Measurements from ENCODE around the gene AFTPH. TPM values are rescaled to one million over a fixed set of nuclear protein-coding genes. Genes with fewer than 3 reads are reported as not detected.

The AFTPH gene
- total and polyA plus RNA-seq, 9 of the 15 experiments (the other 6 are each of a cell fraction or from before 2014, with no cell fraction given) = 8.0 to 26.2 (median 13.8) TPM

DNA sequence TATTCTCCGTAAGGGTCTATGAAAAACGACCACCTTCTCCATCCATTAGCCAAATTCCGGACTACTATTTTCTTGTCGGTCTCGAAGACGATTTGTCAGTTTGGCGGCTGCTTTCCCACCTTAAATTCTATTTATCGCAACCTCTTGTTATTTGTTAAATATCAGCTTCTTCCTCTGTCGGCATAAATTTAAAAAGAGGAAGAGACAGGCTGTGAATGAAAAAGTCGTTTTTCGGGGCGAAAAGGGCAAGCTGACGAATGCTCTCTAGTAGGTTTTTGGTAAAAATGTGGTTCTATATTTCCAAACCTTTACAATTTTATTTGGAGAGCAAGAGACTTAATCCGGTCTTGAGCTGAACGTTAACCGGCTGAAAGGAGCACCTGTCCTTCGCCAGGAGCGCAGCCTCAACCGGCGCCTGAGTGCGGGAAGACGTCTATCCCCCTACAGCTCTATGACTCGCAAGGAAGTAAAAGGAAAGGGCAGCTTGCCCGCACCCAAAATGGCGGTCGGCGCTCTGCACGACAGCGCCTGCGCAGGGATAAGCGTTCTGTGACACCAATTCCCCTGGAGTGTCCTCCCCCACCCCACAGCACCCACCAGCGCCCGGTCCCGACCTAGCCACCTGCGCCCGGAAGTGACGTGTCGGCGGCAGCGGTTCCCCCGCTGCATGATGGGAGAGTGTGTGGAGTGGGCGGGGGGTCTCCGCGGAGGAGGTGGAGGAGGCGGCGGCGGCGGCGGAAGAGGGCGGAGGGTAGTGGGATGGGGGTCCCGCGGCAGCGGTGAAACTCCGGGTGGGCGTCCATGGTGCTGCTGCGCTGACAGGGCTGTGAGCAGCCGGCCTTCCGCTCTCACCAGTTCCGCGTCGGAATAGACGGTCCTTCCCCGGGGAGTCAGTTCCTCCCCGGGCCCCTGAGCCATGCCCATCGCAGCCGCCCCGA is at the start of gene AFTPH (continued):
- no peak for TF ChIP-seq FOXJ2 (tag; IDR thresholded peaks at IDR 0.05)
- TF ChIP-seq RBM14 (IDR thresholded peaks at IDR 0.05; ENCODE audit: borderline replicate concordance, insufficient read depth, low read depth, low read length) = no peak
- no peak for TF ChIP-seq MCM5 (IDR thresholded peaks at IDR 0.05; ENCODE audit: low read depth)
- peak; percentile 32; the same call in 1 of the 2 replicates for TF ChIP-seq TOE1 (IDR thresholded peaks at IDR 0.05; ENCODE audit: borderline replicate concordance)
- no peak for TF ChIP-seq TOE1 (CRISPR knock-in tag; IDR thresholded peaks at IDR 0.05; ENCODE audit: borderline replicate concordance, low read depth)
- TF ChIP-seq, protein P1, sequence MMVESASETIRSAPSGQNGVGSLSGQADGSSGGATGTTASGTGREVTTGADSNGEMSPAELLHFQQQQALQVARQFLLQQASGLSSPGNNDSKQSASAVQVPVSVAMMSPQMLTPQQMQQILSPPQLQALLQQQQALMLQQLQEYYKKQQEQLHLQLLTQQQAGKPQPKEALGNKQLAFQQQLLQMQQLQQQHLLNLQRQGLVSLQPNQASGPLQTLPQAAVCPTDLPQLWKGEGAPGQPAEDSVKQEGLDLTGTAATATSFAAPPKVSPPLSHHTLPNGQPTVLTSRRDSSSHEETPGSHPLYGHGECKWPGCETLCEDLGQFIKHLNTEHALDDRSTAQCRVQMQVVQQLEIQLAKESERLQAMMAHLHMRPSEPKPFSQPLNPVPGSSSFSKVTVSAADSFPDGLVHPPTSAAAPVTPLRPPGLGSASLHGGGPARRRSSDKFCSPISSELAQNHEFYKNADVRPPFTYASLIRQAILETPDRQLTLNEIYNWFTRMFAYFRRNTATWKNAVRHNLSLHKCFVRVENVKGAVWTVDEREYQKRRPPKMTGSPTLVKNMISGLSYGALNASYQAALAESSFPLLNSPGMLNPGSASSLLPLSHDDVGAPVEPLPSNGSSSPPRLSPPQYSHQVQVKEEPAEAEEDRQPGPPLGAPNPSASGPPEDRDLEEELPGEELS (CRISPR knock-in tag; IDR thresholded peaks at IDR 0.05; ENCODE audit: borderline replicate concordance) = peak; percentile 11; the same call in 1 of the 2 replicates
- TF ChIP-seq ZKSCAN8 (CRISPR knock-in tag; IDR thresholded peaks at IDR 0.05) = no peak
- TF ChIP-seq ZNF766 (CRISPR knock-in tag; conservative IDR thresholded peaks at IDR 0.05) = no peak
- TF ChIP-seq, protein P2, sequence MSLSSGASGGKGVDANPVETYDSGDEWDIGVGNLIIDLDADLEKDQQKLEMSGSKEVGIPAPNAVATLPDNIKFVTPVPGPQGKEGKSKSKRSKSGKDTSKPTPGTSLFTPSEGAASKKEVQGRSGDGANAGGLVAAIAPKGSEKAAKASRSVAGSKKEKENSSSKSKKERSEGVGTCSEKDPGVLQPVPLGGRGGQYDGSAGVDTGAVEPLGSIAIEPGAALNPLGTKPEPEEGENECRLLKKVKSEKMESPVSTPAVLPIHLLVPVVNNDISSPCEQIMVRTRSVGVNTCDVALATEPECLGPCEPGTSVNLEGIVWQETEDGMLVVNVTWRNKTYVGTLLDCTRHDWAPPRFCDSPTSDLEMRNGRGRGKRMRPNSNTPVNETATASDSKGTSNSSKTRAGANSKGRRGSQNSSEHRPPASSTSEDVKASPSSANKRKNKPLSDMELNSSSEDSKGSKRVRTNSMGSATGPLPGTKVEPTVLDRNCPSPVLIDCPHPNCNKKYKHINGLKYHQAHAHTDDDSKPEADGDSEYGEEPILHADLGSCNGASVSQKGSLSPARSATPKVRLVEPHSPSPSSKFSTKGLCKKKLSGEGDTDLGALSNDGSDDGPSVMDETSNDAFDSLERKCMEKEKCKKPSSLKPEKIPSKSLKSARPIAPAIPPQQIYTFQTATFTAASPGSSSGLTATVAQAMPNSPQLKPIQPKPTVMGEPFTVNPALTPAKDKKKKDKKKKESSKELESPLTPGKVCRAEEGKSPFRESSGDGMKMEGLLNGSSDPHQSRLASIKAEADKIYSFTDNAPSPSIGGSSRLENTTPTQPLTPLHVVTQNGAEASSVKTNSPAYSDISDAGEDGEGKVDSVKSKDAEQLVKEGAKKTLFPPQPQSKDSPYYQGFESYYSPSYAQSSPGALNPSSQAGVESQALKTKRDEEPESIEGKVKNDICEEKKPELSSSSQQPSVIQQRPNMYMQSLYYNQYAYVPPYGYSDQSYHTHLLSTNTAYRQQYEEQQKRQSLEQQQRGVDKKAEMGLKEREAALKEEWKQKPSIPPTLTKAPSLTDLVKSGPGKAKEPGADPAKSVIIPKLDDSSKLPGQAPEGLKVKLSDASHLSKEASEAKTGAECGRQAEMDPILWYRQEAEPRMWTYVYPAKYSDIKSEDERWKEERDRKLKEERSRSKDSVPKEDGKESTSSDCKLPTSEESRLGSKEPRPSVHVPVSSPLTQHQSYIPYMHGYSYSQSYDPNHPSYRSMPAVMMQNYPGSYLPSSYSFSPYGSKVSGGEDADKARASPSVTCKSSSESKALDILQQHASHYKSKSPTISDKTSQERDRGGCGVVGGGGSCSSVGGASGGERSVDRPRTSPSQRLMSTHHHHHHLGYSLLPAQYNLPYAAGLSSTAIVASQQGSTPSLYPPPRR (CRISPR knock-in tag; IDR thresholded peaks at IDR 0.05; ENCODE audit: borderline replicate concordance) = no peak
- TF ChIP-seq SRSF3 (IDR thresholded peaks at IDR 0.05; ENCODE audit: insufficient read depth, low read length) = no peak
- no peak for TF ChIP-seq ZBTB17 (CRISPR knock-in tag; IDR thresholded peaks at IDR 0.05)
- no peak for TF ChIP-seq ZNF133 (CRISPR knock-in tag; IDR thresholded peaks at IDR 0.05)
- TF ChIP-seq ZNF253 (CRISPR knock-in tag; conservative IDR thresholded peaks at IDR 0.05) = no peak
- no peak for TF ChIP-seq EWSR1 (IDR thresholded peaks at IDR 0.05; ENCODE audit: borderline replicate concordance, low read depth, partially characterized antibody)
- TF ChIP-seq, protein P3, sequence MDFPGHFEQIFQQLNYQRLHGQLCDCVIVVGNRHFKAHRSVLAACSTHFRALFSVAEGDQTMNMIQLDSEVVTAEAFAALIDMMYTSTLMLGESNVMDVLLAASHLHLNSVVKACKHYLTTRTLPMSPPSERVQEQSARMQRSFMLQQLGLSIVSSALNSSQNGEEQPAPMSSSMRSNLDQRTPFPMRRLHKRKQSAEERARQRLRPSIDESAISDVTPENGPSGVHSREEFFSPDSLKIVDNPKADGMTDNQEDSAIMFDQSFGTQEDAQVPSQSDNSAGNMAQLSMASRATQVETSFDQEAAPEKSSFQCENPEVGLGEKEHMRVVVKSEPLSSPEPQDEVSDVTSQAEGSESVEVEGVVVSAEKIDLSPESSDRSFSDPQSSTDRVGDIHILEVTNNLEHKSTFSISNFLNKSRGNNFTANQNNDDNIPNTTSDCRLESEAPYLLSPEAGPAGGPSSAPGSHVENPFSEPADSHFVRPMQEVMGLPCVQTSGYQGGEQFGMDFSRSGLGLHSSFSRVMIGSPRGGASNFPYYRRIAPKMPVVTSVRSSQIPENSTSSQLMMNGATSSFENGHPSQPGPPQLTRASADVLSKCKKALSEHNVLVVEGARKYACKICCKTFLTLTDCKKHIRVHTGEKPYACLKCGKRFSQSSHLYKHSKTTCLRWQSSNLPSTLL (IDR thresholded peaks at IDR 0.05) = no peak
- no peak for TF ChIP-seq HMG20B (CRISPR knock-in tag; IDR thresholded peaks at IDR 0.05)
- TF ChIP-seq, protein P4, sequence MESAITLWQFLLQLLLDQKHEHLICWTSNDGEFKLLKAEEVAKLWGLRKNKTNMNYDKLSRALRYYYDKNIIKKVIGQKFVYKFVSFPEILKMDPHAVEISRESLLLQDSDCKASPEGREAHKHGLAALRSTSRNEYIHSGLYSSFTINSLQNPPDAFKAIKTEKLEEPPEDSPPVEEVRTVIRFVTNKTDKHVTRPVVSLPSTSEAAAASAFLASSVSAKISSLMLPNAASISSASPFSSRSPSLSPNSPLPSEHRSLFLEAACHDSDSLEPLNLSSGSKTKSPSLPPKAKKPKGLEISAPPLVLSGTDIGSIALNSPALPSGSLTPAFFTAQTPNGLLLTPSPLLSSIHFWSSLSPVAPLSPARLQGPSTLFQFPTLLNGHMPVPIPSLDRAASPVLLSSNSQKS (CRISPR knock-in tag; IDR thresholded peaks at IDR 0.05) = no peak

All from K562 (cell line).